GM12878 (cell line): ENCODE results near the gene TMA16. TPM values are rescaled to one million over a fixed set of nuclear protein-coding genes. Genes with fewer than 3 reads are reported as not detected.

Source experiments
- ATAC-seq: fragments of 200-7000 bp; cut with Tn5 transposase; 3 replicates; pipeline ENCODE4 v1.9.1; 2020; ENCODE audit warnings: mild to moderate bottlenecking, moderate library complexity
- BruUV-seq: library from RNA; stranded (reverse); fragments of 400-500 nt; replicated peaks from 2 replicates; lab custom pipeline; 2021; lab: Mats Ljungman, UMichigan
- CTCF ChIA-PET: fragments of 300-600 bp; sonication (Branson Sonifier 250); formaldehyde crosslinking; extraction: SDS; loops from one replicate; lab custom pipeline; 2021; ENCODE audit warnings: inconsistent platforms; lab: Yijun Ruan, JAX
- POLR2A ChIA-PET: fragments of 350-600 bp; formaldehyde crosslinking; extraction: SDS; loops from one replicate; lab custom pipeline; 2021; ENCODE audit warnings: inconsistent platforms; lab: Charles Lee
- RAD21 ChIA-PET: fragments of 300-600 bp; sonication (Branson Sonifier 250); formaldehyde crosslinking; loops from one replicate; lab custom pipeline; 2023; ENCODE audit warnings: antibody characterized with exemption; ENCODE audit not compliant: unreplicated experiment; lab: Charles Lee
- SMC1A ChIA-PET: fragments of 300-600 bp; sonication (Branson Sonifier 250); formaldehyde crosslinking; loops from one replicate; lab custom pipeline; 2023; ENCODE audit not compliant: unreplicated experiment, uncharacterized antibody; lab: Charles Lee
- DNase-seq: peaks from one replicate; pipeline ENCODE4 v3.0.0-alpha.2; 2011; ENCODE audit warnings: low read depth, low spot score
- FAIRE-seq: peaks from 3 replicates; lab custom pipeline; 2011; peaks lifted over from hg19 to GRCh38; lab: Jason Lieb, UNC
- H2AFZ ChIP-seq: 2 replicates; pipeline ENCODE4 v1.6.0; 2011; ENCODE audit warnings: low read depth, low read length, control low read depth; ENCODE audit not compliant: control insufficient read depth
- H3K27ac ChIP-seq: 2 replicates; pipeline ENCODE4 v1.5.1; 2011; ENCODE audit warnings: control low read depth; ENCODE audit not compliant: control insufficient read depth, insufficient read depth
- H3K27me3 ChIP-seq, 2 experiments: replicated peaks in 1 of 2; 2 replicates each; pipeline versions ENCODE4 v1.6.0 to v1.6.1; 2011; ENCODE audit warnings: low read length in 1 of 2; ENCODE audit not compliant: control insufficient read depth in 2 of 2, insufficient read depth in 2 of 2
- H3K36me3 ChIP-seq, 2 experiments: 2 replicates each; pipeline ENCODE4 v1.5.1; 2011; ENCODE audit warnings: low read length in 1 of 2; ENCODE audit not compliant: control insufficient read depth in 2 of 2, insufficient read depth in 2 of 2
- H3K4me1 ChIP-seq: 2 replicates; pipeline ENCODE4 v1.6.1; 2011; ENCODE audit warnings: mild to moderate bottlenecking, low read length, moderate library complexity, mixed read lengths; ENCODE audit not compliant: control insufficient read depth, insufficient read depth
- H3K4me2 ChIP-seq: 2 replicates; pipeline ENCODE4 v1.6.0; 2011; ENCODE audit warnings: control low read depth; ENCODE audit not compliant: control insufficient read depth, insufficient read depth
- H3K4me3 ChIP-seq: fragments of 200-600 bp; sonication (generic); 2 replicates; pipeline ENCODE4 v1.5.1; 2016
- H3K79me2 ChIP-seq: 2 replicates; pipeline ENCODE4 v1.6.0; 2011; ENCODE audit warnings: low read length; ENCODE audit not compliant: control insufficient read depth, insufficient read depth
- H3K9ac ChIP-seq: 2 replicates; pipeline ENCODE4 v1.8.0; 2011; ENCODE audit warnings: low read length, control low read depth, mixed read lengths; ENCODE audit not compliant: control insufficient read depth, insufficient read depth
- H3K9me3 ChIP-seq: replicated peaks from 3 replicates; pipeline ENCODE4 v1.5.1; 2011; ENCODE audit warnings: mild to moderate bottlenecking, low read length; ENCODE audit not compliant: control insufficient read depth, insufficient read depth
- H4K20me1 ChIP-seq: 2 replicates; pipeline ENCODE4 v1.6.0; 2011; ENCODE audit not compliant: control insufficient read depth, insufficient read depth
- HDAC2 ChIP-seq: fragments of 200-600 bp; sonication (generic); IDR thresholded peaks from 2 replicates; pipeline ENCODE4 v1.6.1; 2017
- HDGF ChIP-seq: fragments of 450-650 bp; IDR thresholded peaks from 2 replicates; pipeline ENCODE4 v1.6.1; 2016; ENCODE audit warnings: antibody characterized with exemption
- SIX5 ChIP-seq: IDR thresholded peaks from 2 replicates; pipeline ENCODE4 v1.6.1; 2011; ENCODE audit warnings: mild to moderate bottlenecking, low read depth, low read length, moderate library complexity; ENCODE audit not compliant: severe bottlenecking
- ZNF384 ChIP-seq: IDR thresholded peaks from 2 replicates; pipeline ENCODE4 v1.6.1; 2012; ENCODE audit warnings: low read depth, mild to moderate bottlenecking, low read length, improper control_type of control experiment, borderline replicate concordance
- WGBS: methylation state at CpG from one replicate; pipeline ENCODE4 v1.1.6; 2016; ENCODE audit warnings: low lambda C conversion rate; ENCODE audit not compliant: insufficient replicate concordance, insufficient coverage; ENCODE audit errors: missing lambda C conversion rate; 5-methylcytosine and 5-hydroxymethylcytosine counted together
- in situ Hi-C: fragments of 300-500 bp; cut with MboI; formaldehyde crosslinking; loops from 9 replicates; pipeline ENCODE4 v1.14.3; 2018; ENCODE audit warnings: mixed read lengths
- intact Hi-C: fragments of 100-400 bp; cut with micrococcal nuclease; formaldehyde crosslinking; loops from one replicate; pipeline ENCODE4 v1.14.2; 2022; ENCODE audit not compliant: unreplicated experiment
- polyA plus RNA-seq, 11 experiments: library from polyadenylated mRNA; depleted of rRNA in 4 of 11; unstranded in 6 of 11; stranded (reverse) in 5 of 11; fragments of >200 nt; fragmentation: Nextera tagmentation in 4 of 11; fragmentation: Illumina TruSeq in 1 of 11; extraction: Ambion mirVana in 4 of 11; extraction: Trizol in 1 of 11; gene quantifications; 1 replicate in 1 of 11; 2 replicates in 10 of 11; pipeline versions ENCODE4 v1.2.1 to v1.2.3, GENCODE V29; 2011 to 2016; ENCODE audit warnings: inconsistent platforms in 2 of 11, missing spikeins in 2 of 11, low read depth in 1 of 11
- total RNA-seq, 4 experiments: library from RNA; depleted of rRNA in 3 of 4; stranded (reverse); fragments of >200 nt in 3 of 4; fragmentation: Illumina TruSeq in 1 of 4; extraction: Trizol in 1 of 4; gene quantifications; 2 replicates each; pipeline versions ENCODE4 v1.2.1 to v1.2.3, GENCODE V29; 2013 to 2021
- TF ChIP-seq, protein P1 (sequence below): fragments of 450-650 bp; IDR thresholded peaks from 2 replicates; pipeline ENCODE4 v1.6.1; 2016; ENCODE audit warnings: mild to moderate bottlenecking, moderate library complexity, borderline replicate concordance

TMA16 gene
- total and polyA plus RNA-seq, 10 of the 15 experiments (the other 5 are each of a cell fraction or from before 2014, with no cell fraction given) = 37.9 to 91.0 (median 55.8) TPM

DNA sequence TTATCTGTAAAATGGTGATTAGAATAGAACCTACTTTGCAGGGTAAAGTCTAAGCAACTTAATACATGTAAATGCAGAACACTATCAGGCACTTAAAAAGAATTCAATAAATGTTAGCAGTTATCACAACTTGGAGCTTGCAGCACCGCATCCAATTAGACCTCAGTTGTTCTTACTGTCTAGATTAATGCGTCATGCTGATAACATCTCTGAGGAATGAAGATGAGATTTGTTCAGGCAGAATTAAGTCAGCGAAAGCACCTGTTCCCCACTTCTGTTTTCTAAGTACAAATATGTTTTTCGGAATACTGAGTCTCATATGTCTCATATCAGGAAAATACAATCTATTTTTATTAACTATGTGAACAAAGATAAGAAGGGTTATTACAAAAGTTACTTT, 58.7 kb downstream of the TMA16 start:
- Histone ChIP-seq H3K27me3 (no peaks in the 10 kb centered on the region), H3K4me2 (no peak overlapping the region), H3K27ac (no peak overlapping the region), H3K9ac (no peak overlapping the region), H3K9me3 (no peaks in the 10 kb centered on the region), H4K20me1 (no peaks in the 10 kb centered on the region), H3K79me2 (no peaks in the 10 kb centered on the region), H2AFZ (no peak overlapping the region), H3K4me1 (peaks cover 14% of the 10 kb centered on the region), H3K36me3 (no peaks in the 10 kb centered on the region), H3K4me3 (no peak overlapping the region)
- in situ Hi-C loops = loop anchor here (5.0 to 10.0 kb wide), 2 partner anchors 469 to 1182 kb away; no protein-coding TSS in a partner anchor
- no peak for TF ChIP-seq HDAC2
- TF ChIP-seq ZNF384 = no peak
- TF ChIP-seq SIX5 = no peak
- TF ChIP-seq HDGF = no peak
- TF ChIP-seq, protein P1, sequence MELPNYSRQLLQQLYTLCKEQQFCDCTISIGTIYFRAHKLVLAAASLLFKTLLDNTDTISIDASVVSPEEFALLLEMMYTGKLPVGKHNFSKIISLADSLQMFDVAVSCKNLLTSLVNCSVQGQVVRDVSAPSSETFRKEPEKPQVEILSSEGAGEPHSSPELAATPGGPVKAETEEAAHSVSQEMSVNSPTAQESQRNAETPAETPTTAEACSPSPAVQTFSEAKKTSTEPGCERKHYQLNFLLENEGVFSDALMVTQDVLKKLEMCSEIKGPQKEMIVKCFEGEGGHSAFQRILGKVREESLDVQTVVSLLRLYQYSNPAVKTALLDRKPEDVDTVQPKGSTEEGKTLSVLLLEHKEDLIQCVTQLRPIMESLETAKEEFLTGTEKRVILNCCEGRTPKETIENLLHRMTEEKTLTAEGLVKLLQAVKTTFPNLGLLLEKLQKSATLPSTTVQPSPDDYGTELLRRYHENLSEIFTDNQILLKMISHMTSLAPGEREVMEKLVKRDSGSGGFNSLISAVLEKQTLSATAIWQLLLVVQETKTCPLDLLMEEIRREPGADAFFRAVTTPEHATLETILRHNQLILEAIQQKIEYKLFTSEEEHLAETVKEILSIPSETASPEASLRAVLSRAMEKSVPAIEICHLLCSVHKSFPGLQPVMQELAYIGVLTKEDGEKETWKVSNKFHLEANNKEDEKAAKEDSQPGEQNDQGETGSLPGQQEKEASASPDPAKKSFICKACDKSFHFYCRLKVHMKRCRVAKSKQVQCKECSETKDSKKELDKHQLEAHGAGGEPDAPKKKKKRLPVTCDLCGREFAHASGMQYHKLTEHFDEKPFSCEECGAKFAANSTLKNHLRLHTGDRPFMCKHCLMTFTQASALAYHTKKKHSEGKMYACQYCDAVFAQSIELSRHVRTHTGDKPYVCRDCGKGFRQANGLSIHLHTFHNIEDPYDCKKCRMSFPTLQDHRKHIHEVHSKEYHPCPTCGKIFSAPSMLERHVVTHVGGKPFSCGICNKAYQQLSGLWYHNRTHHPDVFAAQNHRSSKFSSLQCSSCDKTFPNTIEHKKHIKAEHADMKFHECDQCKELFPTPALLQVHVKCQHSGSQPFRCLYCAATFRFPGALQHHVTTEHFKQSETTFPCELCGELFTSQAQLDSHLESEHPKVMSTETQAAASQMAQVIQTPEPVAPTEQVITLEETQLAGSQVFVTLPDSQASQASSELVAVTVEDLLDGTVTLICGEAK = no peak
- intact Hi-C loops = loop anchor here (1.0 to 10.0 kb wide), 3 partner anchors 322 to 1179 kb away; no protein-coding TSS in a partner anchor
- ChIA-PET POLR2A (no interaction called here), SMC1A (interaction anchor here (2.0 to 17.5 kb wide), 5 partner anchors 45 to 1178 kb away, joined by 6 to 727 read pairs (median 12); no protein-coding TSS in a partner anchor), RAD21 (interaction anchor here (3.7 to 12.0 kb wide), 5 partner anchors 113 to 206 kb away, joined by 31 to 247 read pairs (median 133); no protein-coding TSS in a partner anchor), CTCF (interaction anchor here (0.7 to 15.1 kb wide), 15 partner anchors 8 to 1178 kb away, joined by 3 to 571 read pairs (median 23); partner anchors contain the start of gene TMA16)
- no peak for DNase-seq
- WGBS = 4% methylated on average over 4 of the region's 4 CpGs
- no peak for FAIRE-seq
- BruUV-seq = no TSS peak
- no peak for ATAC-seq
